ENCODE measurements around the gene MYL9.
"Not testable (repeated sequence)": the region's sequence is repeated elsewhere in the genome, so short reads cannot be mapped to it uniquely, and the experiment has no call there.

The MYL9 gene

DNA sequence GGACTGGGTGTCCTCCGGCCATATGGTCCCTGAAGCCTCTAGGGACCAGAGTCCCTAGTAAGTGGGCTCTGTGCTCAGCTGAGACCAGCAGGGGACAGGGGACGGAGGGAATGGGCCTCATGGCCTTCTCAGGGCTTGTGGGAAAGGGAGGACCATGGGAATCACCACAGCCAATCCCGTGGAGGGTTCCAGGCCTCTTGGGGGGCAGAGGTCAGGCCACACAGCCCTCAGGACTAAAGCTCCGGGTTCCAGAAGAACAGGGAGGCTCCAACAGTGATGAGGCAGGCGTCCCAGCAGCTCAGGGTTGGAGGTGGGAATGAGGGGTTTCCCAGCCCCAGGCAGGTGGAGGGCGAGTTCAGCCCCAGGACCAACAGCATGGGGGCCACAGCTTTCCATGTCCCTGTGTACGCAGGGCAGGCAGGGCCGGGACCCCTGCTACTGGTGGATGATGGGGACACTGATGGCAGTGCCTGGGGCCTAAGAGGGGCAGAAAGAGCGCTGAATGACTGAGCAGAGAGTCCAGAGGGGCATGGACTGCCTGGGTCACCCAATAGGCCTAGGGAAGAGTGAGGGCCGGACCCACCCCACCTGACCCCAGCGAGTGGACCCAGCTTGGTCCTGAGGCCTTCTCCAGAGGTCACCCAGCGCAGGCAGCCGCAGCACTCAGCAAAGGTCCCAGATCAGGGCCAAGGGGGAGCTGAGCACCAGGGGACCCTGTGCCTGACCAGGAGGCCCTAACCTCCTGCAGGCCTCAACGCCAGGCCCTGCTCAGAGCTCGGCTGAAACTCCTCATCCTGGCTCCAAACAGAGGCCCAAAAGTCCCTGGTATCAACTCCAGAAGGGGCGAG, 8.8 kb downstream of the MYL9 start:
- H3K9ac ChIP-seq (ENCODE audit: low read length in 2 of 2) = peak overlapping the region in 1 of 2 donors; percentile 36
- H3K27ac ChIP-seq (ENCODE audit: low read length) = peak overlapping the region; percentile 77
- H3K4me1 ChIP-seq (ENCODE audit: control insufficient read depth, insufficient read depth, low read length) = peaks cover 52% of the 10 kb centered on the region
- H3K27me3 ChIP-seq (ENCODE audit: control insufficient read depth in 1 of 2, insufficient read depth in 2 of 2, low read length in 2 of 2) = no peaks in the 10 kb centered on the region
- H3K9me3 ChIP-seq (ENCODE audit: control insufficient read depth in 2 of 2, low read length in 2 of 2) = no peaks in the 10 kb centered on the region
- H3K36me3 ChIP-seq (ENCODE audit: control insufficient read depth in 2 of 2, insufficient read depth in 2 of 2, low read length in 2 of 2) = peaks cover 30 to 31% of the 10 kb centered on the region in 2 donors
- H3K4me3 ChIP-seq (ENCODE audit: low read length in 2 of 2) = no peak overlapping the region

DNA sequence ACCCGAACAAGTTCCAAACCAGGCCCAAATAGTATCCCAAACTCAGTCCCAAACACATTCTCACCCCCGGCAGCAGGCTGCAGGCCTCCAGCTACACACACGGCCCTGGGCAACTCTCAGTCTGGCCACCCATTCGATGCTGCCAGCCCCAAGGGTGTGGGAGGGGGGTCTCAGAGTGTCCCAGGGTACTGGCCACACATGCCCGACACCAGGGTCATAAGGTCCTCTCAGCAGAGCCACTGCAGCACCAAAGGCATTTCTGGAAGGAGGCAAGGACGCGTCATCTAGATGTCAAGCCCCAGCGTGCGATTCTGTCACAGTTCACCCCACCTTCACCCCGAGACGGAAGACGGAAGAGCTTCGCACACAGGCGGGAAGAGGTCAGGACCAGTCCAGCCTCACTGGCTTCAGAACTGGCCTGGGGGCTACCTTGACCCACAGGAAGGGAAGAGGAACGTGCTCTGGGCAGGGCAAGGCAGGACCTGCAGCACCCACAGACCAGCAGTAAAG, 9.5 kb downstream of the MYL9 start:
- H3K4me3 ChIP-seq (ENCODE audit: low read length in 2 of 2) = no peak overlapping the region
- peaks cover 29% of the 10 kb centered on the region in 2 donors for H3K36me3 ChIP-seq (ENCODE audit: control insufficient read depth in 2 of 2, insufficient read depth in 2 of 2, low read length in 2 of 2)
- H3K9me3 ChIP-seq (ENCODE audit: control insufficient read depth in 2 of 2, low read length in 2 of 2) = no peaks in the 10 kb centered on the region
- H3K4me1 ChIP-seq (ENCODE audit: control insufficient read depth, insufficient read depth, low read length) = peaks cover 46% of the 10 kb centered on the region
- H3K9ac ChIP-seq (ENCODE audit: low read length in 2 of 2) = peak overlapping the region in 1 of 2 donors; percentile 21
- H3K27ac ChIP-seq (ENCODE audit: low read length) = peak overlapping the region; percentile 77
- no peaks in the 10 kb centered on the region for H3K27me3 ChIP-seq (ENCODE audit: control insufficient read depth in 1 of 2, insufficient read depth in 2 of 2, low read length in 2 of 2)

DNA sequence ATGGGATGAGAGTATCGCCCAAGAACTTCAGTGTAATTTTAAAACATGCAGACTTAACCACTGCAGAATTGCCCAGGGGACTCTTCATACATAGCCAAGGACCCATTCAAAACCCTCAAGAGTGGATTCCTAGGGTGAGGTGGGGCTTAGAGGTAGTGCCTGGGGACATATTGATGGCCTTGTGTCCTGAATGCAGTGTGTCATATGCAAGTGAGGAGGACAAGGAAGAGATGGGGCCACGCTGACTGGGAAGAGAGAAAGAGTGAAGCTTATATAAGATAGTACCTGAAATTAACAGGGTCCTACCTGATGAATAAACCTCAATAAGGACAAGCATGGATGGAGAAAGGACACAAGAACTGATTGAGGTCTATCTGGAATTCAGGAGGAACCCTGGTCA, 13.9 kb downstream of the MYL9 start:
- H3K9ac ChIP-seq (ENCODE audit: low read length in 2 of 2) = no peak overlapping the region
- no peak overlapping the region for H3K4me3 ChIP-seq (ENCODE audit: low read length in 2 of 2)
- H3K36me3 ChIP-seq (ENCODE audit: control insufficient read depth in 2 of 2, insufficient read depth in 2 of 2, low read length in 2 of 2) = no peaks in the 10 kb centered on the region
- H3K27ac ChIP-seq (ENCODE audit: low read length) = no peak overlapping the region
- H3K4me1 ChIP-seq (ENCODE audit: control insufficient read depth, insufficient read depth, low read length) = peaks cover 13% of the 10 kb centered on the region
- no peaks in the 10 kb centered on the region for H3K27me3 ChIP-seq (ENCODE audit: control insufficient read depth in 1 of 2, insufficient read depth in 2 of 2, low read length in 2 of 2)
- no peaks in the 10 kb centered on the region for H3K9me3 ChIP-seq (ENCODE audit: control insufficient read depth in 2 of 2, low read length in 2 of 2)

DNA sequence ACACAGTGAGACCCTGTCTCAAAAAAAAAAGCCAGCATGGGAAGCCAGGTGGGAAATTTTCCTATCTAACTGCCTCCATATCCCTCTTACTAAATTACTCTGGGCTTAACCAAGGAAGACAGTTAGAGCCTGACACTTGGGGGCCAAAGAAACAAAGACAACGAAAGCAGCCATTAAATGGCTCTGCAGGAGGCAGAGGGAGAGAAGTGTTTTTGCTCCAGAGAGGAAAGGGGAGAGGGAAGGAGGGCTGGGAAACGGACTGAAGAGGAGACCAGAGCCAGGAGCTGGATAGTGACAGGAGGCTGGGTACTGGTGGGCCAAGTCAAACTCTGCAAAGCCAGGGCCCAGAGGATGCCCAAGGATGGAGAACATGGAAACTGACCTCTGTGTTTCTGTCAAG, 21.4 kb downstream of the MYL9 start:
- H3K36me3 ChIP-seq (ENCODE audit: control insufficient read depth in 2 of 2, insufficient read depth in 2 of 2, low read length in 2 of 2) = no peaks in the 10 kb centered on the region
- no peak overlapping the region for H3K4me3 ChIP-seq (ENCODE audit: low read length in 2 of 2)
- H3K9ac ChIP-seq (ENCODE audit: low read length in 2 of 2) = no peak overlapping the region
- no peaks in the 10 kb centered on the region for H3K4me1 ChIP-seq (ENCODE audit: control insufficient read depth, insufficient read depth, low read length)
- H3K9me3 ChIP-seq (ENCODE audit: control insufficient read depth in 2 of 2, low read length in 2 of 2) = peaks cover 0 to 3% of the 10 kb centered on the region in 2 donors
- no peak overlapping the region for H3K27ac ChIP-seq (ENCODE audit: low read length)
- H3K27me3 ChIP-seq (ENCODE audit: control insufficient read depth in 1 of 2, insufficient read depth in 2 of 2, low read length in 2 of 2) = no peaks in the 10 kb centered on the region

DNA sequence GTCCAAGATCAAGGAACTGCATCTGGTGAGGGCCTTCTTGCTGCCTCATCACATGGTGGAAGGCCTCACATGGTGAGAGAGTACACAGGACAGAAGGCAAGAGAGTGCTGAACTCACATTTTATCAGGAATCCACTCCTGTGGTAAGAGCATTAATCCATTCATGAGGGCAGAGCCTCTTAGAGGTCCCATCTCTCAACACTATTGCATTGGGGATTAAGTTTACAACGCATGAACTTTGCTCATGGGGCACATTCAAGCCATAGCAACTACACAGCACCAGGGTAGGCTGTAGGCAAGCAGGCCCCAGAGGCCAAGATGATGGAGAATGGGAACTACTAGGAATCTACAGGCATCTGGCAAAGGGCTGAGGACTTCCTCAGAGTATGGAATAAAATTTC, 22.1 kb downstream of the MYL9 start:
- Histone ChIP-seq H3K9me3 (ENCODE audit: control insufficient read depth in 2 of 2, low read length in 2 of 2) (peaks cover 0 to 3% of the 10 kb centered on the region in 2 donors), H3K36me3 (ENCODE audit: control insufficient read depth in 2 of 2, insufficient read depth in 2 of 2, low read length in 2 of 2) (no peaks in the 10 kb centered on the region), H3K9ac (ENCODE audit: low read length in 2 of 2) (no peak overlapping the region), H3K4me3 (ENCODE audit: low read length in 2 of 2) (no peak overlapping the region), H3K27me3 (ENCODE audit: control insufficient read depth in 1 of 2, insufficient read depth in 2 of 2, low read length in 2 of 2) (no peaks in the 10 kb centered on the region), H3K4me1 (ENCODE audit: control insufficient read depth, insufficient read depth, low read length) (no peaks in the 10 kb centered on the region), H3K27ac (ENCODE audit: low read length) (no peak overlapping the region)

DNA sequence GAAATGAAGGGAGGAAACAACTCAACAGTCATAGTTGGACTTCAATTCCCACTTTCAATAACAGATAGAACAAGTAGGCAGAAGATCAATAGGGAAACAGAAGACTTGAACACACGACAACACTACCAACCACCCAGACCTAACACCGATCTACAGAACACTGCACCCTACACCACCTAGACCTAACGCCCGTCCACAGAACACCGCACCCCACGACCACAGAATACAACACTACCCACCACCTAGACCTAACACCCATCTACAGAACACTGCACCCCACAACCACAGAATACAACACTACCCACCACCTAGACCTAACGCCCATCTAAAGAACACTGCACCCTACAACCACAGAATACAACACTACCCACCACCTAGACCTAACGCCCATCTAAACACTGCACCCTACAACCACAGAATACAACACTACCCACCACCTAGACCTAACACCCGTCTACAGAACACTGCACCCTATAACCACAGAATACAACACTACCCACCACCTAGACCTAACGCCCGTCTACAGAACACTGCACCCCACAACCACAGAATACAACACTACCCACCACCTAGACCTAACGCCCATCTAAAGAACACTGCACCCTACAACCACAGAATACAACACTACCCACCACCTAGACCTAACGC, 22.9 kb downstream of the MYL9 start:
- not testable (repeated sequence) for H3K27ac ChIP-seq (ENCODE audit: low read length); H3K27me3 ChIP-seq (ENCODE audit: control insufficient read depth in 1 of 2, insufficient read depth in 2 of 2, low read length in 2 of 2); H3K9ac ChIP-seq (ENCODE audit: low read length in 2 of 2); H3K4me3 ChIP-seq (ENCODE audit: low read length in 2 of 2); H3K36me3 ChIP-seq (ENCODE audit: control insufficient read depth in 2 of 2, insufficient read depth in 2 of 2, low read length in 2 of 2); H3K4me1 ChIP-seq (ENCODE audit: control insufficient read depth, insufficient read depth, low read length); H3K9me3 ChIP-seq (ENCODE audit: control insufficient read depth in 2 of 2, low read length in 2 of 2)

DNA sequence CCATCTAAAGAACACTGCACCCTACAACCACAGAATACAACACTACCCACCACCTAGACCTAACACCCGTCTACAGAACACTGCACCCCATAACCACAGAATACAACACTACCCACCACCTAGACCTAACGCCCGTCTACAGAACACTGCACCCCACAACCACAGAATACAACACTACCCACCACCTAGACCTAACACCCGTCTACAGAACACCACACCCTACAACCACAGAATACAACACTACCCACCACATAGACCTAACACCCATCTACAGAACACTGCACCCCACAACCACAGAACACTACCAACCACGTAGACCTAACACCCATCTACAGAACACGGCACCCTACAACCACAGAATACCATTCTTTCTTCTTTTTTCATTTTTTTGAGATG, 23.4 kb downstream of the MYL9 start:
- H3K9me3 ChIP-seq (ENCODE audit: control insufficient read depth in 2 of 2, low read length in 2 of 2); H3K27ac ChIP-seq (ENCODE audit: low read length); H3K4me3 ChIP-seq (ENCODE audit: low read length in 2 of 2); H3K9ac ChIP-seq (ENCODE audit: low read length in 2 of 2); H3K27me3 ChIP-seq (ENCODE audit: control insufficient read depth in 1 of 2, insufficient read depth in 2 of 2, low read length in 2 of 2); H3K4me1 ChIP-seq (ENCODE audit: control insufficient read depth, insufficient read depth, low read length); H3K36me3 ChIP-seq (ENCODE audit: control insufficient read depth in 2 of 2, insufficient read depth in 2 of 2, low read length in 2 of 2): not testable (repeated sequence)

DNA sequence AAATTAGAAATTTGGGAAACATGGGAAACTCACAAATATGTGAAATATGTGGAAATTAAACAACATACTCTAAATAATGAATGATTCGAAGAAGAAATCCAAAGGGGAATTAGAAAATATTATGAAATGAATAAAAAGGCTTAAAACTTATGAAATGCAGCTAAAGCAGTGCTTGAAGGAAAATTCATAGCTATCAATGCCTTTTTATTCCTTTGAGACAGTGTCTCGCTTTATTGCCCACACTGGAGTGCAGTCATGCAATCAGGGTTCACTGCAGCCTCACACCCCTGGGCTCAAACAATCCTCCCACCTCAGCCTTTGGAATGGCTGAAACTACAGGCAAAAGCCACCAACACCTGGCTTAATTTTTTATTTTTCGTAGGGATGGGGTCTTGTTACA, 24.2 kb downstream of the MYL9 start:
- Histone ChIP-seq H3K4me1 (ENCODE audit: control insufficient read depth, insufficient read depth, low read length) (no peaks in the 10 kb centered on the region), H3K4me3 (ENCODE audit: low read length in 2 of 2) (no peak overlapping the region), H3K9ac (ENCODE audit: low read length in 2 of 2) (no peak overlapping the region), H3K9me3 (ENCODE audit: control insufficient read depth in 2 of 2, low read length in 2 of 2) (peaks cover 0 to 3% of the 10 kb centered on the region in 2 donors), H3K27me3 (ENCODE audit: control insufficient read depth in 1 of 2, insufficient read depth in 2 of 2, low read length in 2 of 2) (no peaks in the 10 kb centered on the region), H3K36me3 (ENCODE audit: control insufficient read depth in 2 of 2, insufficient read depth in 2 of 2, low read length in 2 of 2) (no peaks in the 10 kb centered on the region), H3K27ac (ENCODE audit: low read length) (no peak overlapping the region)

DNA sequence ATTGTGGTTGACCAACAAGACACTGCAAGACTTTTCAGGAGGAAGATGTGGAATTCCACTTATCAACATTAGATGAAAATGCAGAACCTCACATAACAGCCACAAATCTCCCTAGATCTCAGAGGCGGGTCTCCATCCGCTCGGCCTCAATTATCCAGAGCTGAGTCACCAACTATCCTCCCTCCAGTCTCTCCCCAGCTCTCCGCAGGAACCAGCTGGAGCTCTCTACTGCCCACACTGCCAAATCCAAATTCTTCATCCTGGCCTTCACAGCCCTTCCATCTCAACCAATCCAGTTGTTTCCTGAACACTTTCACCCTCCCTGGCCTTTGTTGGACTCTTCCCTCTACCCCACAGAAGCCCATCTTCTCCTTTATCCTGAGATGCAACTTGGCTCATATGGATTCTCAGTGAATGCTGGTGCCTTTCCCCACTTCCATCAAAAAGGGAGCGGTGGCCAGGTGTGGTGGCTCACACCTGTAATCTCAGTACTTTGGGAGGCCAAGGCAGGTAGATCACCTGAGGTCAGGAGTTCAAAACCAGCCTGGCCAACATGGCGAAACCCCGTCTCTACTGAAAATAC, 28.6 kb downstream of the MYL9 start:
- Histone ChIP-seq H3K9me3 (ENCODE audit: control insufficient read depth in 2 of 2, low read length in 2 of 2) (peaks cover 0 to 3% of the 10 kb centered on the region in 2 donors), H3K27me3 (ENCODE audit: control insufficient read depth in 1 of 2, insufficient read depth in 2 of 2, low read length in 2 of 2) (no peaks in the 10 kb centered on the region), H3K27ac (ENCODE audit: low read length) (no peak overlapping the region), H3K4me1 (ENCODE audit: control insufficient read depth, insufficient read depth, low read length) (peaks cover 14% of the 10 kb centered on the region), H3K4me3 (ENCODE audit: low read length in 2 of 2) (no peak overlapping the region), H3K9ac (ENCODE audit: low read length in 2 of 2) (no peak overlapping the region), H3K36me3 (ENCODE audit: control insufficient read depth in 2 of 2, insufficient read depth in 2 of 2, low read length in 2 of 2) (no peaks in the 10 kb centered on the region)

DNA sequence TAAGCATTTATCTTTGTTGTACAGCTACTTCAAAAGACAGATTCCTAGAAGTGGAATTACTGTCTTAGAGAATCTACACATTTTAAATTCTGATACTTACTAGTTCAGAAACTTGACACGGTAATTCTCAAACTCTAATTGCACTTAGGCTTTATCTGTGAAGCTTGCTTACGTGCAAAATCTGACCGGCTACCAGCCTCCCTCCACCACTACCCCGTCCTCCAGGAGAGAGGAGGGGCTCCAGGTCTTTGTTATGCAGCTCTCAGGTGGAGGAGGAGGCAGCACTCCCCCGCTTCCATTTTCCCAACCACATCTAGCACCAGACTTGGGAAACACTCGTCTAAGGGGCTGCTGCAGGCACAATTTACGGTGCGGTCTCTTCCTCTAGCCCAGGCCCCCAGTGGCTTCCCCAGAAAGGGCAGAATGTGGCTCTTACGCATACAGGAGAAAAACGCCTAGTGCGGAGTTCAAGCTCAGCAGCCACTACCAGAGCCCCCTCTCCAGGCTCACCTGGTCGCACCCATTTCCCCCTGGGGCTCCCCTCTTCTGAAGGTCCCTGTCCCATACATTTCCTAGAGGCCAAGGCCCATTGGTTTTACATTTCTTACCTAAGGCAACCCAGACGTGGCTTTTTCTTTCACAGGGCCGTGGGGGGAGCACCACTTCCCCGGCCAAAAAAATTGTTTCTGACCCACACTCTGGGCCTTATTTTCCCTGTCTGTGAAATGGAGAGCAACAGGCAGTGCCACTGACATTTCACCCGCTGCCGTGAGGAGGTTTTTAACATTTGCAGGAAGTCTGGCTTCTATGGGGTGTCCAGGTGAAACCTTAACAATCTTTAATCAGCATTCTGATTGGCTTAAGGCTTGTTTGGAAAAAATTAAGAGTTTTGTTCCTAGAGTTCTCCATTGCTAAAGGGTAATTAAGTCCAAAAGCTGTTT, 30.5 kb downstream of the MYL9 start:
- Histone ChIP-seq H3K36me3 (ENCODE audit: control insufficient read depth in 2 of 2, insufficient read depth in 2 of 2, low read length in 2 of 2) (no peaks in the 10 kb centered on the region), H3K27me3 (ENCODE audit: control insufficient read depth in 1 of 2, insufficient read depth in 2 of 2, low read length in 2 of 2) (no peaks in the 10 kb centered on the region), H3K9ac (ENCODE audit: low read length in 2 of 2) (peak overlapping the region; percentile 38 to 66), H3K27ac (ENCODE audit: low read length) (peak overlapping the region; percentile 85), H3K4me1 (ENCODE audit: control insufficient read depth, insufficient read depth, low read length) (peaks cover 26% of the 10 kb centered on the region), H3K4me3 (ENCODE audit: low read length in 2 of 2) (no peak overlapping the region), H3K9me3 (ENCODE audit: control insufficient read depth in 2 of 2, low read length in 2 of 2) (no peaks in the 10 kb centered on the region)
